Right lobe of liver (tissue), 6 donors: ENCODE data around the gene DLX3. TPM values are rescaled to one million over a fixed set of nuclear protein-coding genes. Genes with fewer than 3 reads are reported as not detected.

Experiments
- ATAC-seq, 4 donors: fragments of 200-7000 bp; cut with Tn5 transposase; one replicate each; pipeline ENCODE4 v1.9.1; 2020; ENCODE audit warnings: mild to moderate bottlenecking in 4 of 4, moderate library complexity in 4 of 4
- DNase-seq, 3 donors: peaks; one replicate each; pipeline ENCODE4 v3.0.0-alpha.2; 2020
- H3K27ac ChIP-seq, 3 donors: fragments of 200-600 bp; one replicate each; pipeline ENCODE4 v1.8.0; 2022
- H3K27me3 ChIP-seq, 2 donors: fragments of 200-600 bp; one replicate each; pipeline ENCODE4 v1.8.0; 2022
- H3K36me3 ChIP-seq, 4 donors: fragments of 200-600 bp; sonication (generic) in 1 of 4; one replicate each; pipeline versions ENCODE4 v1.5.1 to v1.8.0; 2017 to 2022; ENCODE audit warnings: control low read depth in 1 of 4
- H3K4me1 ChIP-seq, 4 donors: fragments of 200-600 bp; sonication (generic) in 1 of 4; one replicate each; pipeline versions ENCODE4 v1.5.1 to v1.8.0; 2017 to 2022; ENCODE audit warnings: control low read depth in 1 of 4
- H3K4me3 ChIP-seq, 3 donors: fragments of 200-600 bp; one replicate each; pipeline ENCODE4 v1.8.0; 2022
- H3K9me3 ChIP-seq, 4 donors: fragments of 200-600 bp; sonication (generic) in 1 of 4; one replicate each; pipeline versions ENCODE4 v1.5.1 to v1.8.0; 2017 to 2022; ENCODE audit warnings: control low read depth in 1 of 4
- POLR2A ChIP-seq: fragments of 450-650 bp; IDR thresholded peaks from one replicate; pipeline ENCODE4 v1.6.1; 2017; ENCODE audit warnings: antibody characterized with exemption, mild to moderate bottlenecking
- WGBS: methylation state at CpG from one replicate; pipeline ENCODE4 v1.1.6; 2018; ENCODE audit warnings: low coverage, low lambda C conversion rate; ENCODE audit not compliant: insufficient coverage; ENCODE audit errors: missing lambda C conversion rate; 5-methylcytosine and 5-hydroxymethylcytosine counted together
- intact Hi-C, 2 donors: fragments of 100-400 bp; cut with DNase I; formaldehyde crosslinking; loops; one replicate each; pipeline versions ENCODE4 v1.11.2 to v1.14.1; 2022
- total RNA-seq, 6 experiments: library from RNA; depleted of rRNA in 2 of 6; stranded (reverse); fragments of >200 nt in 2 of 6; fragmentation: NEBNext Ultra II Directional in 3 of 6; extraction: Animal tissue kit (Norgen Biotek cat#: 25700) in 3 of 6; gene quantifications; one replicate each; pipeline versions ENCODE4 v1.1.0 to v1.2.4, GENCODE V29; 2016 to 2023
- TF ChIP-seq, protein P1 (sequence below), 4 donors: fragments of 200-600 bp in 3 of 4; fragments of 450-650 bp in 1 of 4; IDR thresholded peaks; one replicate each; pipeline versions ENCODE4 v1.5.1 to v1.8.0; 2016 to 2022; ENCODE audit warnings: antibody characterized with exemption in 4 of 4, mild to moderate bottlenecking in 2 of 4
- donor health status: DM: no; HTN: yes; CAD: no.
- donor health status: DM: no; HTN: no; CAD: no.
- donor health status: DM: no; HTN: no; CAD: no.
- donor health status: DM: no; HTN: yes; CAD: no.
- donor health status: DM: no; HTN: yes; CAD: no.

The DLX3 gene
- total RNA-seq, 6 experiments from 2014 or later: not detected

DNA sequence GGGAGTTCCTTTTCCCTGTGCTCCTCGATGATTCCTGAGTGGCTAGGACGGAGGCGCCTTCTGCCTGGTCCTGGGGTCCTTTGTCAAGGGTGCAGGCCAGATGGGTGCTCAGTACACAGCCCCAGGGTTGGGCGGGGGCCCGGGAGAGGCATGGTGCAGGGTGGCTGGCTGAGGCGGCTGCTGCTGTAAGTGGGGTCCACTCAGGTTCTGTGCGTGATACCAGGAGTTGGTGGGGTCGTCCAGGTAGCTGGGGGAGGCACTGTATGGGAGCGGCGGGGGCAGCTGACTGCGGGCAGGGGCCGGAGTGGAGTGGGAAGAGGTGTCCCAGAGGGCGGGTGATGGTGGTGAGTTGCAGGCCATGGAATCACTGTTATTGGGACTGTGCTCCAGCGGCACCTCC is 3.6 kb downstream of the DLX3 start:
- Histone ChIP-seq H3K27ac (no peak overlapping the region), H3K36me3 (no peaks in the 10 kb centered on the region), H3K9me3 (no peaks in the 10 kb centered on the region), H3K4me3 (no peak overlapping the region), H3K27me3 (peaks cover 0 to 35% of the 10 kb centered on the region in 2 donors), H3K4me1 (peaks cover 0 to 12% (median 0%) of the 10 kb centered on the region in 4 donors)
- intact Hi-C loops: no loop called here
- no peak for TF ChIP-seq POLR2A
- TF ChIP-seq, protein P1, sequence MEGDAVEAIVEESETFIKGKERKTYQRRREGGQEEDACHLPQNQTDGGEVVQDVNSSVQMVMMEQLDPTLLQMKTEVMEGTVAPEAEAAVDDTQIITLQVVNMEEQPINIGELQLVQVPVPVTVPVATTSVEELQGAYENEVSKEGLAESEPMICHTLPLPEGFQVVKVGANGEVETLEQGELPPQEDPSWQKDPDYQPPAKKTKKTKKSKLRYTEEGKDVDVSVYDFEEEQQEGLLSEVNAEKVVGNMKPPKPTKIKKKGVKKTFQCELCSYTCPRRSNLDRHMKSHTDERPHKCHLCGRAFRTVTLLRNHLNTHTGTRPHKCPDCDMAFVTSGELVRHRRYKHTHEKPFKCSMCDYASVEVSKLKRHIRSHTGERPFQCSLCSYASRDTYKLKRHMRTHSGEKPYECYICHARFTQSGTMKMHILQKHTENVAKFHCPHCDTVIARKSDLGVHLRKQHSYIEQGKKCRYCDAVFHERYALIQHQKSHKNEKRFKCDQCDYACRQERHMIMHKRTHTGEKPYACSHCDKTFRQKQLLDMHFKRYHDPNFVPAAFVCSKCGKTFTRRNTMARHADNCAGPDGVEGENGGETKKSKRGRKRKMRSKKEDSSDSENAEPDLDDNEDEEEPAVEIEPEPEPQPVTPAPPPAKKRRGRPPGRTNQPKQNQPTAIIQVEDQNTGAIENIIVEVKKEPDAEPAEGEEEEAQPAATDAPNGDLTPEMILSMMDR (IDR thresholded peaks at IDR 0.05): no peak
- 75% methylated on average over 8 of the region's 14 CpGs for WGBS
- DNase-seq: peak in 1 of 3 donors; percentile 32
- no peak for ATAC-seq

DNA sequence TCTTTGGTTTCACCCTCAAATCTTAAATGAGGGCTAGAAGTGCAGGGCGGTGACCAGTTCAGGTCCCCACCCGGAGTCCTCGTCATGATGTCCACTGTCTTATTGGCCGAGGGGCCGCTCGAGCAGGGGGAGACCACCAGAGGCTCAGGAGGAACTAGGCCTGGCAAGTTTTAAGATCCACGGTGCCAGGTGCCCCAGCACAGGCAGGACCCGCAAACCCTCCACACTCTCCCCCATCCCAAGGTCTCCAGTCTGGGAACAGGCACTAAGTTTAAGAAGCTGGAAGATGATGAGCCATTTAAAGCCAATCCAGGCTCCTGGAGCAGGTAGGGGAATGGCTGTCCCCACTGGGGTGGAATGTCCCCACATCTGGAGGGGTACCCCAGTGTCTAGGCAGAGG is 4.1 kb downstream of the DLX3 start:
- Histone ChIP-seq H3K27ac (no peak overlapping the region), H3K27me3 (peaks cover 0 to 34% of the 10 kb centered on the region in 2 donors), H3K4me3 (no peak overlapping the region), H3K4me1 (peaks cover 0 to 12% (median 0%) of the 10 kb centered on the region in 4 donors), H3K36me3 (no peaks in the 10 kb centered on the region), H3K9me3 (no peaks in the 10 kb centered on the region)
- WGBS: 56% methylated on average over 7 of the region's 8 CpGs
- intact Hi-C loops: no loop called here
- DNase-seq (peak in 1 of 3 donors; percentile 21), ATAC-seq (no peak)
- no peak for TF ChIP-seq POLR2A
- TF ChIP-seq, protein P1 (IDR thresholded peaks at IDR 0.05): no peak

DNA sequence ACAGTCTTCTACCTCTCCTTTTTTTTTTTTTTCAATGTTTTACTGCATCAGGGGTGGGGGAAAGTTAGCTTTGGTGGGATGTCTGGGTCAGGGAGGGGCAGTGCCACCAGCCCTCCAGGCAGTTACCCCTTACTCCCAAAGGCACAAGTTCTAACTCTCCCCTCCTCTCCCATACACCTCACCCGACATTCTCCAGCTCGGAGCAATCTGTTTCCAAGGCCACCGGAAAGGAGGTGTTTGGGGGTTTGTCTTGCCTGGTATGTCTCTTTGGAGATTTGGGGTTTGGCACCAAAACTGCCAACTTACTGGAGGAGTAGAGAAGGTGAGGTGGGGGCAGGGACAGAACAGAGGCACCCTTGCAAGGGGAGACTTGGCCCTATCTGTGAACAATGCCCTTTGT is 4.7 kb downstream of the DLX3 start:
- Histone ChIP-seq H3K9me3 (no peaks in the 10 kb centered on the region), H3K36me3 (no peaks in the 10 kb centered on the region), H3K27ac (no peak overlapping the region), H3K4me1 (peaks cover 0 to 12% (median 0%) of the 10 kb centered on the region in 4 donors), H3K27me3 (peaks cover 0 to 29% of the 10 kb centered on the region in 2 donors), H3K4me3 (no peak overlapping the region)
- intact Hi-C loops: no loop called here
- TF ChIP-seq POLR2A: no peak
- TF ChIP-seq, protein P1 (IDR thresholded peaks at IDR 0.05): no peak
- WGBS: 26% methylated on average over 3 of the region's 3 CpGs
- DNase-seq (peak in 1 of 3 donors; percentile 10), ATAC-seq (no peak)

DNA sequence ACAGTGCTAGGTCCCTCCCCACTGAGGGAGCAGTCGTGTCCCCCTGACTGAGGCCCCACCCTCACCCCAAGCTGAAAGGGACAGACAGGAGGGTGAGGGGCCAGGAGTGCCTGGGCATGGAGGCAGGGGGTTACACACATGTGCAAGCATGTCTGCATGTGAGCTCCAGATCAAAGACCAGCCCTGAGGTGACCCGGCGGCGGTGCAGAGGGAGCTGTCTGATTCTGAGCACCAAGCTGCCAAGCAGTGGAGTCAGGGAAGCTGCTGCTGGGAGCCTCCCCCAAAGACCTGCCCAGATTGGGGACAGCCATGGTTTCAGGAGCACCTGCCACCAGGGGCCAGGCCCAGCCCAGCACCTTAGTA is 5.5 kb downstream of the DLX3 start:
- TF ChIP-seq, protein P1 (IDR thresholded peaks at IDR 0.05): no peak
- no peak for TF ChIP-seq POLR2A
- H3K36me3 ChIP-seq: no peaks in the 10 kb centered on the region
- no peak overlapping the region for H3K4me3 ChIP-seq
- H3K9me3 ChIP-seq: no peaks in the 10 kb centered on the region
- no peak for ATAC-seq
- H3K27ac ChIP-seq: no peak overlapping the region
- H3K27me3 ChIP-seq: peaks cover 0 to 24% of the 10 kb centered on the region in 2 donors
- DNase-seq: peak in 1 of 3 donors; percentile 38
- intact Hi-C loops: no loop called here
- H3K4me1 ChIP-seq: peaks cover 0 to 10% (median 0%) of the 10 kb centered on the region in 4 donors
- WGBS: no CpG with 5 or more reads among the region's 4 CpGs
